Measurements from ENCODE around the gene UST. TPM values are rescaled to one million over a fixed set of nuclear protein-coding genes. Genes with fewer than 3 reads are reported as not detected.

Gene UST
- total RNA-seq, 4 donors from 2014 or later = 16.7 to 19.5 (median 18.1) TPM

DNA sequence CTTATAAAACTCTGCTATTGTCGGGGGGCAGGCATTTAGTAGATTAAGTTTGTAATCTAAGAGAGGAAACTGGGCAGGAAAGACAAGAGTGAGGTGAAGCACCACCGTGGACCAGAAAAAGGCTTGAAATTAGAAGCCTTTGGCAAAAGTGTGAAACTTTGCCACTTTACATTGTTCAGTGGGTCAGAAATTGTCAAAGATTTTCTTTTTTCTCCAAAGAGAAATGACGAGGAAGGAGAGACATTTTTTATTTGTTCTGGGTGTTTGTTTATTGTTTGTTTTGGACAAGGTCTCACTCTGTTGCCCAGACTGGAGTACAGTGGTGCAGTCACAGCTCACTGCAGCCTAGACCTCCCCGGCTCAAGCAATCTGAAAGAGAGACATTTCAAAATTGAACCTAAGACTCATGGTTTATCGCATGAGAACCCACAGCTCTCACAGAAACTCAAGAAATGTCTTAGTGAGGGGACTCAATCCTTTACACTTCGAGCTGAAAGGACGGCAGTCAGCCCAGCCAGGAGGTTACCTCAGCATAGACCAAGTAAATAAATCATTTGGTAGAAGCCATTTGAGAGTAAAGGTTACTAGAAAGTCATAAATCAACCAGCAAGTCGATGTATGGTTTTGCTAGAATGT, 307.8 kb downstream of the UST start:
- Histone ChIP-seq H3K27ac (no peak overlapping the region), H3K4me3 (no peak overlapping the region), H3K27me3 (no peaks in the 10 kb centered on the region), H3K36me3 (no peaks in the 10 kb centered on the region), H3K4me1 (no peaks in the 10 kb centered on the region), H3K9me3 (no peaks in the 10 kb centered on the region)
- no peak for DNase-seq (ENCODE audit: low spot score in 2 of 2)
- TF ChIP-seq POLR2A (IDR thresholded peaks at IDR 0.05) = no peak
- TF ChIP-seq, protein P1, sequence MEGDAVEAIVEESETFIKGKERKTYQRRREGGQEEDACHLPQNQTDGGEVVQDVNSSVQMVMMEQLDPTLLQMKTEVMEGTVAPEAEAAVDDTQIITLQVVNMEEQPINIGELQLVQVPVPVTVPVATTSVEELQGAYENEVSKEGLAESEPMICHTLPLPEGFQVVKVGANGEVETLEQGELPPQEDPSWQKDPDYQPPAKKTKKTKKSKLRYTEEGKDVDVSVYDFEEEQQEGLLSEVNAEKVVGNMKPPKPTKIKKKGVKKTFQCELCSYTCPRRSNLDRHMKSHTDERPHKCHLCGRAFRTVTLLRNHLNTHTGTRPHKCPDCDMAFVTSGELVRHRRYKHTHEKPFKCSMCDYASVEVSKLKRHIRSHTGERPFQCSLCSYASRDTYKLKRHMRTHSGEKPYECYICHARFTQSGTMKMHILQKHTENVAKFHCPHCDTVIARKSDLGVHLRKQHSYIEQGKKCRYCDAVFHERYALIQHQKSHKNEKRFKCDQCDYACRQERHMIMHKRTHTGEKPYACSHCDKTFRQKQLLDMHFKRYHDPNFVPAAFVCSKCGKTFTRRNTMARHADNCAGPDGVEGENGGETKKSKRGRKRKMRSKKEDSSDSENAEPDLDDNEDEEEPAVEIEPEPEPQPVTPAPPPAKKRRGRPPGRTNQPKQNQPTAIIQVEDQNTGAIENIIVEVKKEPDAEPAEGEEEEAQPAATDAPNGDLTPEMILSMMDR (IDR thresholded peaks at IDR 0.05) = no peak
- no peak for TF ChIP-seq POLR2AphosphoS5 (IDR thresholded peaks at IDR 0.05)
- no peak for TF ChIP-seq EP300 (IDR thresholded peaks at IDR 0.05)
- WGBS = 80% methylated on average over 8 of the region's 8 CpGs

DNA sequence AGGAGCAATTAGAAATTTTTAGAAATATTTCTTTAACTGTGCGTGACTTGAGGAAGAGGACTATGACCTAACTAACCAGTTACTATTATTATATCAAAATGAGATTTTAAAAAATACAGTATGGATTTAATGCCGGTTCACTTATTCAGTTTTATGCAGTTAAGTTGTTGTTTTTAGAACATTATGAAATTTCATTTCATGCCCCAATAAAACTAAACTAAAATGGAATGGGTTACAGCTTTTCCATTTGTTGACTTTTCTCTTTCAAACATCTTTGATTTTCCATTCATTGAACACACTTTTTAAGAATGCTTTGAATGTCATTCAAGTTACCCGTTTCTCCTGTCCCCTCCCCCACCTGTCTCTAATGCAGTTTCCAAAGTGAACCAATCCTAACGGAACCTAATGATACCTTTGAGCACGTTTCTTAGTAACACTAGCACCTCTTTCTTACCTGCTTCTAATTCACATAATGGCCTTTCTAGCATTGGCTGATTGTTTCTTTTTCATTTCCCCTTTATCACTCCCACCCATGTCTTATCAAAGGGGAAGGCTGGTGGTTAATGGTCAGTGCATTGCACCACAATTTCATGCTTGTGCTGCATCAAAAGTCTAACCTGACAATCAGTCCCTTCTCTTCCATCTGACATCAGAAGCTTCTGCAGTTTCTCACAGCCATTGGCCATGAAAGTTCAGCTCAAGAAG, 308.5 kb downstream of the UST start:
- no peaks in the 10 kb centered on the region for H3K36me3 ChIP-seq
- no peaks in the 10 kb centered on the region for H3K27me3 ChIP-seq
- H3K27ac ChIP-seq = no peak overlapping the region
- H3K4me3 ChIP-seq = no peak overlapping the region
- TF ChIP-seq POLR2AphosphoS5 (IDR thresholded peaks at IDR 0.05) (no peak), EP300 (IDR thresholded peaks at IDR 0.05) (no peak), POLR2A (IDR thresholded peaks at IDR 0.05) (no peak)
- TF ChIP-seq, protein P1 (IDR thresholded peaks at IDR 0.05) = no peak
- no peaks in the 10 kb centered on the region for H3K9me3 ChIP-seq
- 84% methylated on average over 5 of the region's 5 CpGs for WGBS
- peaks cover 1% of the 10 kb centered on the region for H3K4me1 ChIP-seq
- no peak for DNase-seq (ENCODE audit: low spot score in 2 of 2)

DNA sequence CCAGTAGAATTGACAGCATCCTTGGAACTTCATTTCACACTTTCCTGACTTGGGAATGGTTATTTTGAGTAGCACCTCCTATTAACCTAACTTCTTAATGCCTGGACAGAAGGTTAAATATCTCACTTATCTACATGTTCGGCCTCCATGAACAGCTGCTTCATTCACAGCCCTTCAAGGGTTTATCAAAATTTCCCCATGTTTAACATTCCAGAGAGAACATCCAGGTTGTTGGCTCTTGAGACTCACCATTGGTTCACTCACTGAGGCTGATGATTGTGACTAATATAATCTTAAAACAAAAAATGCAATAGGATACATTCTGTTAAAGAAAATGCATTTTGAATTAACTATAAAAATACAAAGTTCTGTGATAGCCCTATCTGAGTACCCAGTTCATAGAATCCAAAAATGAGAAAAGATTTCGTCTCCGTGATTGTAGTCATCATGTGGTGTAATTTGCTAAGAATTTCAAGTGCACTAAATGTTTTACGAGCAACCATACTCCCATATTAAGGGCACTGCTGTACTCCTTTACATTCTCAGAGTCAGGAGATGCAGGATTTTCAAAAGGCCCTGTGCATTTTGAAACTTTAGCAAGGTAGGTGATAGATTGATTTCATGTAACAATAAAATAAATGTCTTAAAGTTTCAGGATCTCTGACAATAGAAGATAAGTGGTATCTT, 310.1 kb downstream of the UST start:
- TF ChIP-seq POLR2A (IDR thresholded peaks at IDR 0.05) = no peak
- TF ChIP-seq, protein P1 (IDR thresholded peaks at IDR 0.05) = no peak
- TF ChIP-seq POLR2AphosphoS5 (IDR thresholded peaks at IDR 0.05) = no peak
- TF ChIP-seq EP300 (IDR thresholded peaks at IDR 0.05) = no peak

DNA sequence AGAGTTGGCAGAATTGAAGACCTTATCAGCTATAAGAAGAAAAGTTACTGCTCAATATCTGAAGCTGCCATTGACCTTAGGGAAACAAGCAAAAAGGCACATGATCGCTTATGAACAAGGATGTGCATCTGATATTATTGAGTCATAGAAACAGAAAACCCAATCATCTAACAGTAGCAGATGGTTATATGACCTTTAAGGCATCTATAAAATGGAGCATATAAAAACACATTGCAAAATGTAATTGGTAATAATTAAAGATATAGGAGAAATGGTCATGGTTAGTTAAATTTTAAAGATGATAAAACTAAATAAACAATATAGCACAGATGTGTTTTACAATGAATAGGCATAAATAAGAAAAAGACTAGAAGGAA, 310.6 kb downstream of the UST start:
- no peaks in the 10 kb centered on the region for H3K27me3 ChIP-seq
- H3K9me3 ChIP-seq = no peaks in the 10 kb centered on the region
- no peak for DNase-seq (ENCODE audit: low spot score in 2 of 2)
- H3K4me3 ChIP-seq = no peak overlapping the region
- no peak overlapping the region for H3K27ac ChIP-seq
- H3K36me3 ChIP-seq = no peaks in the 10 kb centered on the region
- WGBS = 80% methylated on average over 1 of the region's 1 CpG
- TF ChIP-seq POLR2AphosphoS5 (IDR thresholded peaks at IDR 0.05) (no peak), POLR2A (IDR thresholded peaks at IDR 0.05) (no peak), EP300 (IDR thresholded peaks at IDR 0.05) (no peak)
- peaks cover 17% of the 10 kb centered on the region for H3K4me1 ChIP-seq

More for the DNA sequence above, 310.1 kb downstream of the UST start:
- H3K27ac ChIP-seq = no peak overlapping the region
- WGBS = 95% methylated on average over 4 of the region's 4 CpGs
- H3K36me3 ChIP-seq = no peaks in the 10 kb centered on the region
- peaks cover 17% of the 10 kb centered on the region for H3K4me1 ChIP-seq
- H3K27me3 ChIP-seq = no peaks in the 10 kb centered on the region
- H3K9me3 ChIP-seq = no peaks in the 10 kb centered on the region
- H3K4me3 ChIP-seq = no peak overlapping the region
- no peak for DNase-seq (ENCODE audit: low spot score in 2 of 2)

DNA sequence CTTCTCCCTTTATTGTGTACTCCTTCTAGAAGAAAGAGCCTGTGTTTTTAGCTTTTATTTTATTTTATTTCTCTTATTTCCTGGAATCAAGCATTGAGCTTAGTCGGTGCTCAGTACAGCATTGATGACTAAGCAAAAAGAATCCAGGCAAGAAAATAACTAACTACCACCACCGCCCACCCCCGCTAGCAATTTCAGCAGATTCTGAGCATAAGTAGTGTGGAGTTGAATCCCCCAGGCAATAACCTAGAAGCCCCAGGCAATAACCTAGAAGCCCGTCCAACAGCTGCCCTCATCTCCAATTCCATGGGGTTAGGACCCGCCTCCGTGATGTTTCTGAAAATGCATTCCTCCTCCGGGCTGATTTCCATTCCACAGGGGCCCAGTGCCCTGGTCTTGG, 312.7 kb downstream of the UST start:
- TF ChIP-seq EP300 (IDR thresholded peaks at IDR 0.05) (no peak), POLR2A (IDR thresholded peaks at IDR 0.05) (no peak), POLR2AphosphoS5 (IDR thresholded peaks at IDR 0.05) (no peak)
- TF ChIP-seq, protein P1 (IDR thresholded peaks at IDR 0.05) = no peak
- Histone ChIP-seq H3K9me3 (no peaks in the 10 kb centered on the region), H3K4me3 (no peak overlapping the region), H3K27me3 (no peaks in the 10 kb centered on the region), H3K4me1 (peaks cover 24% of the 10 kb centered on the region), H3K36me3 (no peaks in the 10 kb centered on the region), H3K27ac (no peak overlapping the region)
- 84% methylated on average over 7 of the region's 7 CpGs for WGBS
- DNase-seq (ENCODE audit: low spot score in 2 of 2) = no peak
